GM12892 (cell line): Measurements from ENCODE around the gene TPD52L1. TPM values are rescaled to one million over a fixed set of nuclear protein-coding genes. Genes with fewer than 3 reads are reported as not detected.

Experiments used
- DNase-seq: peaks from one replicate; pipeline ENCODE4 v3.0.0; 2011; ENCODE audit not compliant: insufficient read length
- FAIRE-seq: peaks from 2 replicates; lab custom pipeline; 2011; peaks lifted over from hg19 to GRCh38; lab: Jason Lieb, UNC
- POLR2A ChIP-seq: IDR thresholded peaks from 2 replicates; pipeline ENCODE4 v1.6.1; 2011; ENCODE audit warnings: low read depth, low read length, control low read depth
- POLR2AphosphoS5 ChIP-seq: IDR thresholded peaks from 2 replicates; pipeline ENCODE4 v1.6.1; 2011; ENCODE audit warnings: low read depth, low read length, control low read depth
- TAF1 ChIP-seq: IDR thresholded peaks from 2 replicates; pipeline ENCODE4 v1.6.1; 2011; ENCODE audit warnings: low read depth, mild to moderate bottlenecking, control low read depth, low read length, borderline replicate concordance
- polyA plus RNA-seq: library from polyadenylated mRNA; unstranded; fragments of >200 nt; gene quantifications from one replicate; pipeline ENCODE4 v1.2.1, GENCODE V29; 2012; ENCODE audit warnings: missing spikeins, inconsistent platforms; ENCODE audit not compliant: missing spikeins

Gene TPD52L1, protein sequence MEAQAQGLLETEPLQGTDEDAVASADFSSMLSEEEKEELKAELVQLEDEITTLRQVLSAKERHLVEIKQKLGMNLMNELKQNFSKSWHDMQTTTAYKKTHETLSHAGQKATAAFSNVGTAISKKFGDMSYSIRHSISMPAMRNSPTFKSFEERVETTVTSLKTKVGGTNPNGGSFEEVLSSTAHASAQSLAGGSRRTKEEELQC
- 0.45 TPM for polyA plus RNA-seq

DNA sequence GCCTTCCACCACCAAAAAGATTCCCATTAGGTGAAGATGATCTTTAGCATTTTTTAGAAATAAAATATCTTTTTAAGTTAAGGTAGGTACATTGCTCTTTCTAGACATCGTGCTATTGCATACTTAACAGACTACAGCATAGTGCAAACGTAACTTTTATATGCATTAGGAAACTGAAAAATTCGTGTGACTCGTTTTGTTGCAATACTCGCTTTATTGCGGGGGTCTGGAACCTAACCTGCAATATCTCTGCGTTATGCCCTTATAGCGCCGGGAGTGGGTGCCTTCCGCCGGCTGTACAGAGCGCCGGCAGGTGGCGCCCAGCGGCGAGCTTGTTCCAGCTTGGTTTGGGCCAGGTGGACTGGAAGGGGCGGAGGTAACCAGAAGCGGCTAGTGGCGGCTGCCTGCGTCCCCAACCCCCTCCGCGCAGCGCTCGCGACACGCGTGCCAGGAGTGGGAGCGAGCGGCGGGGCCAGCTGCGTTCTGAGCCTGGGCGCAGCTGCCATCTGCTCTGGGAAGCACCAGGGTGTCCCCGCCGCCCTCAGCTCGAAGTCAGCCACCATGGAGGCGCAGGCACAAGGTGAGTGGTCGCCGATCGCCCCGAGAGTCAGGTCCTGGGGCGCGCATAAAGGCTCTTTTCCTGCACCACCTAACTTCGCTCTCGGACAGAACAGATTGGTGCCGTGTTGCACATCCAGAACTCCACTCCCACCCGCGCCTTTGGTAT, at the start of gene TPD52L1:
Gene TPD52L1 (plus strand): TSS at position 383 of the 727 bp plus-strand sequence. CDS start 179 bp downstream, at position 562.
- peak; percentile 59 for DNase-seq
- TF ChIP-seq TAF1: no peak
- no peak for TF ChIP-seq POLR2A
- TF ChIP-seq POLR2AphosphoS5: no peak
- peak; percentile 30 for FAIRE-seq

DNA sequence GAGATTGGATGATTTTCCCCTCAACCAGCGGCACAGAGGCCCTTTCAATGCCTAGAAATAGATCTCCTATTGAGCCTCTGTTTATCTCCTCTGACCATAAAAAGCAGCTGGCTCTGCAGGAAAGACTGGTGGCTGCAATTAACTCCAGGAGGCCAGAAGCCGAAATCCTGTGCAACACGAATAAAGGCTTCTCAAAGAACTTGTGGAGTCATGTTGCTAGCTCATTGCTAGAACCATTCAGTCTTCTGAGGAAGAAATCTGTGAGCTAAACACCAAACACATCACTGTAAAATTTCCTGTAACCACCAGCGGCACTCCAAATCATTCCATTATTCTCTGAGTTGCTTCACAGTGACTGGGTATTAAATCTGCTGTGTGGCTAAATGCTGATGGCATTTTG, 49.1 kb upstream of the TPD52L1 start:
- TF ChIP-seq TAF1 (no peak), POLR2A (no peak), POLR2AphosphoS5 (no peak)
- FAIRE-seq: no peak
- no peak for DNase-seq

- TF ChIP-seq POLR2A (no peak), POLR2AphosphoS5 (no peak), TAF1 (no peak)
- no peak for FAIRE-seq
Measured at GRCh38 chr6:125107048-125107447, 46.5 kb upstream of the TPD52L1 start.

DNA sequence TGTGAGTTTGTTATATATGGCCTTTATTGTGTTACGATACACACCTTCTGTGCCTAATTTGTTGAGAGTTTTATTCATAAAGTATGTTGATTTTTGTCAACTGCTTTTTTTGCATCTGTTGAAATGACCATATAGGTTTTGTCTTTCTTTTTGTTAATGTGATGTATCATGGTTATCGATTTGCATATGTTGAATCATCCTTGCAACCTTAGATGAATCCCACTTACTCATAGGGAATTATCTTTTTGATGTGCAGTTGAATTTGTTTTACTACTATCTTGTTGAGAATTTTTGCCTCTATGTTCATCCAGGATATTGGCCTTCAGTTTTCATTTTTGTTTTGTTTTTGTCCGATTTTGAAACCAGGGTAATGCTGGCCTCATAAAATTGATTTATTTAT, 45.7 kb upstream of the TPD52L1 start:
- FAIRE-seq: no peak
- TF ChIP-seq TAF1 (no peak), POLR2AphosphoS5 (no peak), POLR2A (no peak)
- no peak for DNase-seq

More at GRCh38 chr6:125107048-125107447, 46.5 kb upstream of the TPD52L1 start:
- DNase-seq: no peak

GRCh38 chr6:125110056-125110455, 43.5 kb upstream of the TPD52L1 start:
- TF ChIP-seq TAF1 (no peak), POLR2AphosphoS5 (no peak), POLR2A (no peak)
- FAIRE-seq (no peak), DNase-seq (no peak)

- TF ChIP-seq POLR2A (no peak), POLR2AphosphoS5 (no peak), TAF1 (no peak)
- no peak for DNase-seq
- FAIRE-seq: no peak
Measured at GRCh38 chr6:125111219-125111983, 42.2 kb upstream of the TPD52L1 start.

DNA sequence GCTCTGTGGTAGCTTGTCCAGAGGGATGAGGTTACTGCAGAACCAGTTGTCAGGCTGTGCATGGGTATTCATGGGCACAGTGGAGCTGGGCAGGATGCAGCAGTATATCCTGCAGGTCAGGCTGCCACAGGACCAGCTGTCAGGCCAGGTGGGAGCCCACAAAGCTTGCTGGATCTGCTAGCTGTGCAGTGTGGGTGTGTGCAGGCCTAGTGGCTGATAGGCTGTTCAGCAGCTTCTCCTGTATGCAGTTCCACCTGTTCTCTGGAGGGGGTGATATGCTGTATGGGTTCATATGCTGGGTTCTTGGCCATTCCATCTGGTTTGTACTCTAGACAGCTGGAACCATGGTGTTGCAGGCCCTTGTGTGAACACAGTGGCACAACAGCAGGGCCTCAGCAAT, 40.6 kb upstream of the TPD52L1 start:
- TF ChIP-seq POLR2AphosphoS5 (no peak), TAF1 (no peak), POLR2A (no peak)
- no peak for FAIRE-seq

GRCh38 chr6:125114248-125114858, 39.2 kb upstream of the TPD52L1 start:
- no peak for DNase-seq
- no peak for FAIRE-seq
- TF ChIP-seq TAF1 (no peak), POLR2A (no peak), POLR2AphosphoS5 (no peak)

More for the DNA sequence above, 40.6 kb upstream of the TPD52L1 start:
- no peak for DNase-seq

DNA sequence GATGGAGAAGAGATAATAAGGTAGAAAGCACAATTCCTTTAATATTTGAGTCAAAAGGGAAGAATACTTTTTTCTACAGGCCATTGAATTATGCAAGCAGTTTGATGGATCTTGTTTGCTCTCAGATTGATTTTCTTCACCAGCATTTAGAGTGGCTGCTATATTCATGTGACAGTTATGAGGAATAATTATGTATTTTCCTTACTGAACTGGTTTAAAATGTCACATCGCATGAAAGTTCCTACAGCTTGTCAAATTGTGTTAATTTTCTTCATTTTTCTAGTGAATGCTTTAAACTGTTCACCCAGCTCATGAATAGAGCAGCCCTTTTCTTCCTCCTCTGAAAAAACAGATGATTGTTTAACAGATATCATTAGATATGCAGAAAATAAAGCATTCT, 37.4 kb upstream of the TPD52L1 start:
- no peak for FAIRE-seq
- TF ChIP-seq POLR2A: no peak
- TF ChIP-seq POLR2AphosphoS5: no peak
- TF ChIP-seq TAF1: no peak
- DNase-seq: no peak

DNA sequence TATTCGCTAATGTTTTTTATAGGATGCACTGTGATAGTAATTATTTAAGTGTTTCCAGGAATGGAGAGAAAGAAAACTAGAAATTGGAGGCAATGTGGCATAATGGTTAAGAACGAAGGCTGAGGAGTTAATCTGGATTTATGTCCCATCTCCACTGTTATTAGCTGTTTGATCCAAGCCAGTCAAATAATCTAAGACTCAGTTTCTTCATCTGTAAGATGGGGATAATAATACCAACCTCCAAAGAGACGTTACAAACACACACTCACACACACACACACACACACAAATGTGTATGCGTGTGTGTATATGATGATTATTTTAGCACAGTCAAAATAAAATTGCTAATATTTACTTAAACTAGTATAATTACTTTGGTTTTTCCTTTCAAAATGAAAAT, 36.9 kb upstream of the TPD52L1 start:
- DNase-seq (no peak), FAIRE-seq (no peak)
- TF ChIP-seq TAF1 (no peak), POLR2A (no peak), POLR2AphosphoS5 (no peak)

GRCh38 chr6:125117818-125118217, 35.8 kb upstream of the TPD52L1 start:
- DNase-seq (no peak), FAIRE-seq (no peak)
- TF ChIP-seq POLR2AphosphoS5: no peak
